ENCODE results near the gene PPP2R2B.

PPP2R2B gene

GRCh38 chr5:146541958-146542849 is 336.4 kb downstream of the PPP2R2B start:
- peak; percentile 73 for DNase-seq (ENCODE audit: low spot score)

- DNase-seq (ENCODE audit: low spot score) = peak; percentile 39
Observed at GRCh38 chr5:146540414-146540813, 338.1 kb downstream of the PPP2R2B start.

GRCh38 chr5:146539973-146540372 is 338.6 kb downstream of the PPP2R2B start:
- no peak for DNase-seq (ENCODE audit: low spot score)

- no peak for DNase-seq (ENCODE audit: low spot score)
Observed at GRCh38 chr5:146538432-146538831, 340.1 kb downstream of the PPP2R2B start.

GRCh38 chr5:146533882-146534281 is 344.7 kb downstream of the PPP2R2B start:
- no peak for DNase-seq (ENCODE audit: low spot score)

GRCh38 chr5:146533260-146533857 is 345.2 kb downstream of the PPP2R2B start:
- peak; percentile 75 for DNase-seq (ENCODE audit: low spot score)

All from kidney tubule cell (primary cell).